Parietal lobe (tissue), 1 donor: ENCODE measurements around the gene CCDC141. TPM values are rescaled to one million over a fixed set of nuclear protein-coding genes. Genes with fewer than 3 reads are reported as not detected.

ENCODE experiments used
- total RNA-seq: library from RNA; depleted of rRNA; stranded (reverse); fragments of >200 nt; gene quantifications from one replicate; pipeline ENCODE4 v1.2.3, GENCODE V29; 2014

The CCDC141 gene
- total RNA-seq = 3.4 TPM

GRCh38 chr2:179049546-179050311 lies at the start of gene CCDC141:
CCDC141 (minus strand) TSS chr2:179050137; CDS start chr2:179049941, 196 bp downstream.

GRCh38 chr2:178807227-178808008 lies 242.5 kb downstream of the CCDC141 start, which contains the start of gene TTN:
TTN (minus strand) TSS chr2:178807423; CDS start chr2:178804642, 2,781 bp downstream.

Other genes with a start within 250 kb of the CCDC141 start
- gene TTN, start 242.7 kb downstream of the CCDC141 start, total RNA-seq = 6.3 TPM
- 133 TPM for gene SESTD1, start 214.7 kb upstream of the CCDC141 start, total RNA-seq